Liver (tissue), 9 donors: ENCODE results near the gene ALK. TPM values are rescaled to one million over a fixed set of nuclear protein-coding genes. Genes with fewer than 3 reads are reported as not detected.

Experiments
- DNase-seq: peaks from one replicate; pipeline ENCODE4 v3.0.0-alpha.2; 2017; ENCODE audit warnings: low spot score
- H3K27ac ChIP-seq, 2 donors: one replicate each; pipeline ENCODE4 v1.7.0; 2013; ENCODE audit warnings: inconsistent platforms in 2 of 2, low read length in 2 of 2, control low read depth in 1 of 2, low read depth in 1 of 2, mild to moderate bottlenecking in 1 of 2
- H3K27me3 ChIP-seq, 4 donors: one replicate each; pipeline versions ENCODE4 v1.6.1 to v1.7.0; 2013; ENCODE audit warnings: low read length in 3 of 4, inconsistent platforms in 1 of 4, mild to moderate bottlenecking in 1 of 4, moderate library complexity in 1 of 4; ENCODE audit not compliant: control insufficient read depth in 4 of 4, insufficient read depth in 4 of 4
- H3K36me3 ChIP-seq, 4 donors: one replicate each; pipeline versions ENCODE4 v1.6.1 to v1.7.0; 2013; ENCODE audit warnings: low read length in 3 of 4, mild to moderate bottlenecking in 3 of 4, low read depth in 1 of 4, moderate library complexity in 1 of 4; ENCODE audit not compliant: control insufficient read depth in 4 of 4, insufficient read depth in 3 of 4
- H3K4me1 ChIP-seq, 4 donors: one replicate each; pipeline versions ENCODE4 v1.6.1 to v1.7.0; 2013; ENCODE audit warnings: low read length in 3 of 4, mild to moderate bottlenecking in 3 of 4, moderate library complexity in 1 of 4; ENCODE audit not compliant: control insufficient read depth in 4 of 4, insufficient read depth in 4 of 4
- H3K4me3 ChIP-seq, 3 donors: one replicate each; pipeline versions ENCODE4 v1.6.1 to v1.7.0; 2013; ENCODE audit warnings: low read length in 3 of 3, control low read depth in 1 of 3, low read depth in 1 of 3, mild to moderate bottlenecking in 1 of 3
- H3K9ac ChIP-seq, 2 donors: one replicate each; pipeline ENCODE4 v1.7.0; 2013; ENCODE audit warnings: low read length in 2 of 2, mild to moderate bottlenecking in 2 of 2, moderate library complexity in 2 of 2, control low read depth in 1 of 2, low read depth in 1 of 2
- H3K9me3 ChIP-seq, 4 donors: one replicate each; pipeline versions ENCODE4 v1.6.1 to v1.7.0; 2013; ENCODE audit warnings: low read length in 3 of 4; ENCODE audit not compliant: control insufficient read depth in 4 of 4
- ATF3 ChIP-seq: IDR thresholded peaks from 2 replicates; pipeline ENCODE4 v1.6.1; 2016; ENCODE audit warnings: antibody characterized with exemption
- CTCF ChIP-seq: fragments of 150-350 bp; IDR thresholded peaks from 2 replicates; pipeline ENCODE4 v1.5.1; 2017; ENCODE audit warnings: improper control_type of control experiment, low read depth, low read length; ENCODE audit not compliant: missing input control
- EGR1 ChIP-seq, 2 donors: IDR thresholded peaks; 2 replicates each; pipeline ENCODE4 v1.6.1; 2016 to 2018; ENCODE audit warnings: antibody characterized with exemption in 2 of 2, low read depth in 2 of 2
- FOXA1 ChIP-seq: IDR thresholded peaks from 2 replicates; pipeline ENCODE4 v1.6.1; 2016; ENCODE audit warnings: antibody characterized with exemption
- FOXA2 ChIP-seq: IDR thresholded peaks from 2 replicates; pipeline ENCODE4 v1.6.1; 2016; ENCODE audit warnings: antibody characterized with exemption
- GABPA ChIP-seq, 2 donors: IDR thresholded peaks in 1 of 2; conservative IDR thresholded peaks in 1 of 2; 2 replicates each; pipeline ENCODE4 v1.6.1; 2016; ENCODE audit warnings: antibody characterized with exemption in 2 of 2, mild to moderate bottlenecking in 1 of 2, moderate library complexity in 1 of 2
- HNF4A ChIP-seq, 2 donors: conservative IDR thresholded peaks; 2 replicates each; pipeline ENCODE4 v1.6.1; 2016; ENCODE audit warnings: antibody characterized with exemption in 2 of 2, mild to moderate bottlenecking in 2 of 2
- HNF4G ChIP-seq: IDR thresholded peaks from 2 replicates; pipeline ENCODE4 v1.6.1; 2016; ENCODE audit warnings: antibody characterized with exemption
- JUND ChIP-seq, 2 donors: IDR thresholded peaks; 2 replicates each; pipeline ENCODE4 v1.6.1; 2016; ENCODE audit warnings: antibody characterized with exemption in 2 of 2
- MAX ChIP-seq: IDR thresholded peaks from 2 replicates; pipeline ENCODE4 v1.6.1; 2016; ENCODE audit warnings: antibody characterized with exemption
- NR2F2 ChIP-seq: IDR thresholded peaks from 2 replicates; pipeline ENCODE4 v1.6.1; 2016; ENCODE audit warnings: antibody characterized with exemption
- RAD21 ChIP-seq, 2 donors: IDR thresholded peaks; 2 replicates each; pipeline ENCODE4 v1.6.1; 2016; ENCODE audit warnings: antibody characterized with exemption in 2 of 2, mild to moderate bottlenecking in 2 of 2
- REST ChIP-seq: IDR thresholded peaks from 2 replicates; pipeline ENCODE4 v1.6.1; 2016; ENCODE audit warnings: antibody characterized with exemption, mild to moderate bottlenecking
- RXRA ChIP-seq, 2 donors: IDR thresholded peaks; 2 replicates each; pipeline ENCODE4 v1.6.1; 2017 to 2018; ENCODE audit warnings: antibody characterized with exemption in 2 of 2, mild to moderate bottlenecking in 1 of 2
- SP1 ChIP-seq: IDR thresholded peaks from 2 replicates; pipeline ENCODE4 v1.6.1; 2018; ENCODE audit warnings: antibody characterized with exemption, mild to moderate bottlenecking
- TAF1 ChIP-seq: conservative IDR thresholded peaks from 2 replicates; pipeline ENCODE4 v1.6.1; 2016; ENCODE audit warnings: antibody characterized with exemption, mild to moderate bottlenecking
- YY1 ChIP-seq: IDR thresholded peaks from 2 replicates; pipeline ENCODE4 v1.6.1; 2016; ENCODE audit warnings: antibody characterized with exemption, mild to moderate bottlenecking
- WGBS: extraction: QIAGEN DNeasy Blood & Tissue Kit; methylation state at CpG from one replicate; pipeline ENCODE4 v1.1.7; 2013; 5-methylcytosine and 5-hydroxymethylcytosine counted together
- polyA plus RNA-seq, 2 donors: library from polyadenylated mRNA; stranded (reverse) in 1 of 2; unstranded in 1 of 2; fragments of 200-250 nt in 1 of 2; fragments of >200 nt in 1 of 2; fragmentation: Nextera tagmentation in 1 of 2; extraction: Ambion mirVana in 1 of 2; gene quantifications; one replicate each; pipeline versions ENCODE4 v1.2.1 to v1.2.3, GENCODE V29; 2013 to 2015
- total RNA-seq, 2 donors: library from RNA; depleted of rRNA; stranded (reverse); fragments of >200 nt; gene quantifications; one replicate each; pipeline ENCODE4 v1.2.3, GENCODE V29; 2014
- TF ChIP-seq, protein P1 (sequence below): IDR thresholded peaks from 2 replicates; pipeline ENCODE4 v1.6.1; 2016; ENCODE audit warnings: antibody characterized with exemption
- donor health status: healthy.
- donor health status: healthy.
- donor health status: healthy.
- donor health status: healthy.
- donor health status: healthy.

Gene ALK
- total and polyA plus RNA-seq, 4 donors = under 0.01 TPM; not detected in 3

GRCh38 chr2:29963972-29964570 lies 42.7 kb upstream of the ALK start:
- Histone ChIP-seq H3K27me3 (peaks cover 0 to 2% (median 0%) of the 10 kb centered on the region in 4 donors), H3K9ac (no peak overlapping the region), H3K27ac (no peak overlapping the region), H3K4me1 (no peaks in the 10 kb centered on the region), H3K4me3 (no peak overlapping the region), H3K36me3 (no peaks in the 10 kb centered on the region), H3K9me3 (no peaks in the 10 kb centered on the region)
- no peak for DNase-seq
- TF ChIP-seq FOXA1 (no peak), MAX (no peak), REST (no peak), EGR1 (IDR thresholded peaks at IDR 0.05; ENCODE audit: low read depth in 2 of 2) (no peak), ATF3 (no peak), RAD21 (IDR thresholded peaks at IDR 0.05) (no peak), FOXA2 (no peak), YY1 (no peak), JUND (IDR thresholded peaks at IDR 0.05) (no peak), GABPA (IDR thresholded peaks at IDR 0.05 in 1 of 2, conservative IDR thresholded peaks at IDR 0.05 in 1 of 2) (no peak), RXRA (IDR thresholded peaks at IDR 0.05) (no peak), TAF1 (no peak), SP1 (no peak), CTCF (no peak), NR2F2 (no peak)
- 50% methylated on average over 3 of the region's 3 CpGs for WGBS

- no peaks in the 10 kb centered on the region for H3K9me3 ChIP-seq
- H3K36me3 ChIP-seq = no peaks in the 10 kb centered on the region
- H3K27me3 ChIP-seq = peaks cover 0 to 2% (median 0%) of the 10 kb centered on the region in 4 donors
- no peak for DNase-seq
- 61% methylated on average over 4 of the region's 4 CpGs for WGBS
- H3K27ac ChIP-seq = no peak overlapping the region
- H3K4me1 ChIP-seq = no peaks in the 10 kb centered on the region
- no peak overlapping the region for H3K9ac ChIP-seq
- H3K4me3 ChIP-seq = no peak overlapping the region
- TF ChIP-seq NR2F2 (no peak), CTCF (no peak), HNF4A (conservative IDR thresholded peaks at IDR 0.05) (no peak), RXRA (IDR thresholded peaks at IDR 0.05) (no peak), EGR1 (IDR thresholded peaks at IDR 0.05; ENCODE audit: low read depth in 2 of 2) (no peak), YY1 (no peak), FOXA2 (no peak), RAD21 (IDR thresholded peaks at IDR 0.05) (no peak), FOXA1 (no peak), TAF1 (no peak), HNF4G (no peak), SP1 (no peak), JUND (IDR thresholded peaks at IDR 0.05) (no peak), ATF3 (no peak)
- TF ChIP-seq, protein P1, sequence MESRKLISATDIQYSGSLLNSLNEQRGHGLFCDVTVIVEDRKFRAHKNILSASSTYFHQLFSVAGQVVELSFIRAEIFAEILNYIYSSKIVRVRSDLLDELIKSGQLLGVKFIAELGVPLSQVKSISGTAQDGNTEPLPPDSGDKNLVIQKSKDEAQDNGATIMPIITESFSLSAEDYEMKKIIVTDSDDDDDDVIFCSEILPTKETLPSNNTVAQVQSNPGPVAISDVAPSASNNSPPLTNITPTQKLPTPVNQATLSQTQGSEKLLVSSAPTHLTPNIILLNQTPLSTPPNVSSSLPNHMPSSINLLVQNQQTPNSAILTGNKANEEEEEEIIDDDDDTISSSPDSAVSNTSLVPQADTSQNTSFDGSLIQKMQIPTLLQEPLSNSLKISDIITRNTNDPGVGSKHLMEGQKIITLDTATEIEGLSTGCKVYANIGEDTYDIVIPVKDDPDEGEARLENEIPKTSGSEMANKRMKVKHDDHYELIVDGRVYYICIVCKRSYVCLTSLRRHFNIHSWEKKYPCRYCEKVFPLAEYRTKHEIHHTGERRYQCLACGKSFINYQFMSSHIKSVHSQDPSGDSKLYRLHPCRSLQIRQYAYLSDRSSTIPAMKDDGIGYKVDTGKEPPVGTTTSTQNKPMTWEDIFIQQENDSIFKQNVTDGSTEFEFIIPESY = no peak
Measured at GRCh38 chr2:29962922-29963321, 41.5 kb upstream of the ALK start.
